K562 (cell line): Measurements from ENCODE around the gene SERTAD2. TPM values are rescaled to one million over a fixed set of nuclear protein-coding genes. Genes with fewer than 3 reads are reported as not detected.

Experiments
- CBFA2T2 ChIP-seq: fragments of 450-650 bp; conservative IDR thresholded peaks from 2 replicates; pipeline ENCODE4 v1.6.1; 2017; ENCODE audit warnings: mild to moderate bottlenecking
- E2F5 ChIP-seq: sonication (generic); formaldehyde crosslinking; IDR thresholded peaks from 2 replicates; pipeline ENCODE4 v1.8.0; 2022; ENCODE audit warnings: mild to moderate bottlenecking, missing genetic modification reagents
- FOXO4 ChIP-seq: fragments of 450-650 bp; formaldehyde crosslinking; IDR thresholded peaks from 2 replicates; pipeline ENCODE4 v1.4.0; 2020; ENCODE audit warnings: mild to moderate bottlenecking, moderate library complexity
- HNRNPL ChIP-seq: fragments of 200-400 bp; formaldehyde crosslinking; IDR thresholded peaks from 2 replicates; pipeline ENCODE4 v1.6.1; 2017; ENCODE audit warnings: low read depth, mild to moderate bottlenecking, low read length
- PPARD ChIP-seq: fragments of 250-450 bp; sonication (Bioruptor Pico); IDR thresholded peaks from 2 replicates; pipeline ENCODE4 v1.8.0; 2022; ENCODE audit warnings: inconsistent platforms, mild to moderate bottlenecking, moderate library complexity
- RERE ChIP-seq: sonication (generic); formaldehyde crosslinking; IDR thresholded peaks from 2 replicates; pipeline ENCODE4 v1.8.0; 2023; ENCODE audit warnings: missing genetic modification reagents, mild to moderate bottlenecking, borderline replicate concordance
- RREB1 ChIP-seq: fragments of 250-450 bp; sonication (Bioruptor Pico); IDR thresholded peaks from 2 replicates; pipeline ENCODE4 v1.4.0; 2020
- SMAD1 ChIP-seq: fragments of 150-350 bp; IDR thresholded peaks from 2 replicates; pipeline ENCODE4 v1.6.1; 2014; ENCODE audit warnings: low read length, low read depth; ENCODE audit not compliant: partially characterized antibody
- STAT6 ChIP-seq: sonication (generic); formaldehyde crosslinking; IDR thresholded peaks from 2 replicates; pipeline ENCODE4 v1.8.1; 2023; ENCODE audit warnings: mild to moderate bottlenecking, missing genetic modification reagents
- ZNF668 ChIP-seq: fragments of 250-450 bp; sonication (Bioruptor Pico); IDR thresholded peaks from 2 replicates; pipeline ENCODE4 v1.8.0; 2022; ENCODE audit warnings: mild to moderate bottlenecking, inconsistent platforms
- polyA plus RNA-seq, 8 experiments: library from polyadenylated mRNA; depleted of rRNA in 4 of 8; stranded (reverse) in 5 of 8; unstranded in 3 of 8; fragments of >200 nt; fragmentation: Nextera tagmentation in 2 of 8; fragmentation: Illumina TruSeq in 1 of 8; extraction: Ambion mirVana in 2 of 8; extraction: Trizol in 1 of 8; gene quantifications; 2 replicates each; pipeline versions ENCODE4 v1.2.1 to v1.2.3, GENCODE V29; 2011 to 2014; ENCODE audit warnings: inconsistent platforms in 1 of 8, missing spikeins in 1 of 8
- total RNA-seq, 7 experiments: library from RNA; depleted of rRNA in 6 of 7; stranded (reverse); fragments of >200 nt in 6 of 7; fragmentation: Illumina TruSeq in 2 of 7; extraction: Trizol in 2 of 7; gene quantifications; 2 replicates each; pipeline versions ENCODE4 v1.2.1 to v1.2.3, GENCODE V29; 2011 to 2021; ENCODE audit warnings: low replicate concordance in 1 of 7

SERTAD2 gene
- total and polyA plus RNA-seq, 9 of the 15 experiments (the other 6 are each of a cell fraction or from before 2014, with no cell fraction given), result 3.0 to 12.5 (median 6.1) TPM

- TF ChIP-seq HNRNPL (no peak), CBFA2T2 (no peak), PPARD (CRISPR knock-in tag) (no peak), ZNF668 (CRISPR knock-in tag) (no peak), SMAD1 (peak; percentile 32), E2F5 (no peak), RREB1 (CRISPR knock-in tag) (no peak), FOXO4 (no peak), STAT6 (CRISPR knock-in tag) (0 out of 2 replicates have a peak, but pooled peaks have one; percentile 30), RERE (no peak)
These were observed 44.3 kb downstream of the SERTAD2 start (continued) for GRCh38 chr2:64609227-64609941.
